A673 (cell line): ENCODE measurements around the gene IL10. TPM values are rescaled to one million over a fixed set of nuclear protein-coding genes. Genes with fewer than 3 reads are reported as not detected.

Source experiments
- BruUV-seq: library from RNA; stranded (reverse); fragments of 400-500 nt; replicated peaks from 2 replicates; lab custom pipeline; 2021; lab: Mats Ljungman, UMichigan
- CTCF ChIA-PET: fragments of 300-600 bp; sonication (Branson Sonifier 250); formaldehyde crosslinking; loops from one replicate; lab custom pipeline; 2022; ENCODE audit warnings: antibody characterized with exemption; lab: Charles Lee
- POLR2A ChIA-PET: fragments of 300-600 bp; sonication (Branson Sonifier 250); formaldehyde crosslinking; loops from one replicate; lab custom pipeline; 2022; ENCODE audit warnings: antibody characterized with exemption; ENCODE audit not compliant: low non-redundant PET; lab: Charles Lee
- DNase-seq: peaks from one replicate; pipeline ENCODE4 v3.0.0-alpha.2; 2015; ENCODE audit warnings: low spot score
- H3K27ac ChIP-seq: fragments of 200-600 bp; sonication (generic); 2 replicates; pipeline ENCODE4 v1.5.1; 2016; ENCODE audit warnings: mixed run types, low read depth, mild to moderate bottlenecking, mixed read lengths, antibody characterized with exemption, low read length; ENCODE audit not compliant: poor library complexity, severe bottlenecking
- H3K27me3 ChIP-seq: fragments of 200-600 bp; sonication (generic); replicated peaks from 2 replicates; pipeline ENCODE4 v1.6.1; 2017; ENCODE audit warnings: mixed run types, low read depth, mild to moderate bottlenecking, mixed read lengths, antibody characterized with exemption, low read length; ENCODE audit not compliant: insufficient read depth, poor library complexity
- H3K36me3 ChIP-seq: fragments of 200-600 bp; sonication (generic); 2 replicates; pipeline ENCODE4 v1.6.1; 2016; ENCODE audit warnings: mixed run types, mild to moderate bottlenecking, mixed read lengths, antibody characterized with exemption, low read length; ENCODE audit not compliant: insufficient read depth, poor library complexity, severe bottlenecking
- H3K4me1 ChIP-seq: fragments of 200-600 bp; sonication (generic); 2 replicates; pipeline ENCODE4 v1.6.1; 2017; ENCODE audit warnings: mixed run types, mild to moderate bottlenecking, mixed read lengths, antibody characterized with exemption, low read length; ENCODE audit not compliant: insufficient read depth, poor library complexity, severe bottlenecking
- H3K4me3 ChIP-seq: fragments of 200-600 bp; sonication (generic); 2 replicates; pipeline ENCODE4 v1.5.1; 2016; ENCODE audit warnings: low read depth, mixed run types, mild to moderate bottlenecking, mixed read lengths, low read length; ENCODE audit not compliant: poor library complexity, severe bottlenecking
- H3K9me3 ChIP-seq: fragments of 200-600 bp; sonication (generic); 2 replicates; pipeline ENCODE4 v1.6.1; 2016; ENCODE audit warnings: mixed run types, low read depth, mild to moderate bottlenecking, mixed read lengths, antibody characterized with exemption, low read length; ENCODE audit not compliant: poor library complexity, severe bottlenecking
- CTCF ChIP-seq: fragments of 300-800, 200-600 bp; sonication (generic); conservative IDR thresholded peaks from 2 replicates; pipeline ENCODE4 v1.5.1; 2017; ENCODE audit warnings: low read depth, mild to moderate bottlenecking, antibody characterized with exemption, low read length, moderate library complexity, mixed read lengths
- EZH2 ChIP-seq: fragments of 200-600 bp; sonication (generic); IDR thresholded peaks from 2 replicates; pipeline ENCODE4 v1.6.1; 2017; ENCODE audit warnings: borderline replicate concordance, low read depth, mild to moderate bottlenecking, mixed read lengths, antibody characterized with exemption, low read length; ENCODE audit not compliant: poor library complexity, severe bottlenecking
- intact Hi-C: fragments of 100-400 bp; cut with micrococcal nuclease; formaldehyde crosslinking; loops from one replicate; pipeline ENCODE4 v1.10.0; 2022; ENCODE audit not compliant: unreplicated experiment
- total RNA-seq: library from RNA; stranded (reverse); gene quantifications from 2 replicates; pipeline ENCODE4 v1.2.3, GENCODE V29; 2021

Gene IL10
- total RNA-seq, 1 experiment from 2014 or later = not detected

DNA sequence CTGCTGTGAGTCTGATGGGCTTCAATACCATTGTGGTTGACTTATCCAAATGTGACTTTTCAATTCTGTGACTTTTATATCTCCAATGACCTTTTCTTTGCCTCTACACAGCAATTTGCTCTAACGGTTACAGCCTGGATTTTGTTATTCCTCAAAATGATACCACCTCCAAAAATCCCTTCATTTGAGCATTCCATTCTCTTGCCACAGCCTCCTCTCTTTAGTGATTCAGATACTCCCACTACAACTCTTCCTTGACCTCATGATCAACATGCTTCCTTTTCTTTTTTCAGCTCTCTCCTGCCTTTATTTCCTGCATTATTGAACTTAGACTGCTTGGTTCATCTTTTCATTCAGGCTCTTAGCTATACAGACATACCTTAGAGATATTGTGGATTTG lies 18.3 kb downstream of the IL10 start:
- Histone ChIP-seq H3K4me3 (no peak overlapping the region), H3K9me3 (no peaks in the 10 kb centered on the region), H3K36me3 (no peaks in the 10 kb centered on the region), H3K27me3 (no peaks in the 10 kb centered on the region), H3K4me1 (no peaks in the 10 kb centered on the region), H3K27ac (no peak overlapping the region)
- POLR2A ChIA-PET = no interaction called here
- CTCF ChIA-PET = no interaction called here
- intact Hi-C loops = no loop called here
- no peak for TF ChIP-seq EZH2
- no peak for TF ChIP-seq CTCF
- no peak for DNase-seq
- BruUV-seq = no TSS peak

GRCh38 chr1:206753141-206753540 lies 19.2 kb downstream of the IL10 start:
- TF ChIP-seq EZH2 (no peak), CTCF (no peak)
- no peak overlapping the region for H3K27ac ChIP-seq
- no peak for DNase-seq
- no peak overlapping the region for H3K4me3 ChIP-seq
- BruUV-seq = no TSS peak
- CTCF ChIA-PET = no interaction called here
- intact Hi-C loops = no loop called here
- no peaks in the 10 kb centered on the region for H3K4me1 ChIP-seq
- no peaks in the 10 kb centered on the region for H3K36me3 ChIP-seq
- no peaks in the 10 kb centered on the region for H3K27me3 ChIP-seq
- POLR2A ChIA-PET = no interaction called here
- no peaks in the 10 kb centered on the region for H3K9me3 ChIP-seq

- CTCF ChIA-PET = no interaction called here
- BruUV-seq = no TSS peak
- TF ChIP-seq CTCF = no peak
- TF ChIP-seq EZH2 = no peak
- H3K36me3 ChIP-seq = no peaks in the 10 kb centered on the region
- H3K4me1 ChIP-seq = no peaks in the 10 kb centered on the region
- H3K9me3 ChIP-seq = no peaks in the 10 kb centered on the region
- no peak for DNase-seq
- H3K27ac ChIP-seq = no peak overlapping the region
- POLR2A ChIA-PET = no interaction called here
- H3K27me3 ChIP-seq = no peaks in the 10 kb centered on the region
- no peak overlapping the region for H3K4me3 ChIP-seq
- intact Hi-C loops = no loop called here
Measured at GRCh38 chr1:206752481-206752880, 19.8 kb downstream of the IL10 start.
